ENCODE data around the gene ITFG2. TPM values are rescaled to one million over a fixed set of nuclear protein-coding genes. Genes with fewer than 3 reads are reported as not detected.

The ITFG2 gene
- total and polyA plus RNA-seq, 9 of the 15 experiments (the other 6 are each of a cell fraction or from before 2014, with no cell fraction given), result 15.0 to 22.8 (median 19.4) TPM

DNA sequence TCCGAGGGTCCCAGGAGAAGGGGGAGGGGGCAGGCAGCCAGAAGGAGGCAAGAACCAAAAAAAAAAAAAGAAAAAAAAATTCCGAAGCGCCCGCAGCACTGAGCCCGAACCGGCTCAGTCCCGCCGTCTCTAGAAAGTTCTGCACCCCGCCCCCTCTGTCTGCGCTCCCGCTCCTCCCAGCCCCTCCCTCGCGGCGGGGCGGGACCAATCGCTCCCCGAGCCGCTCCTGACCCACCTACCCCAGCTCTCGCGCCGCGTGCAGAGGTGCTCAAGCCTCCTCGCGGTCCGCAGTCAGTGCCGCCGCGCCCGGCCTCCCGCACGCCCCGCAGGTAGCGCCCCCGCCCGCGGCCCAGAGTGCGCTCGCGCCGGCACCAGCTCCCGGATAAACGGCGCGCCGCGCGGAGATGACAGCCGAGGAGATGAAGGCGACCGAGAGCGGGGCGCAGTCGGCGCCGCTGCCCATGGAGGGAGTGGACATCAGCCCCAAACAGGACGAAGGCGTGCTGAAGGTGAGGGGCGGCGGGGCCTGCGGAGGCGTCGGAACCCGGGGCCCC lies 17.7 kb upstream of the ITFG2 start, which contains the start of gene FKBP4 (continued):
- TF ChIP-seq CHD2 (IDR thresholded peaks at IDR 0.05; ENCODE audit: low read depth, low read length) (peak; percentile 32; the same call in 1 of the 2 replicates), PCBP2 (IDR thresholded peaks at IDR 0.05; ENCODE audit: low read depth, low read length, poor library complexity, severe bottlenecking) (no peak), DNMT1 (IDR thresholded peaks at IDR 0.05) (no peak), NR2C1 (IDR thresholded peaks at IDR 0.05) (no peak), NR2C1 (tag; IDR thresholded peaks at IDR 0.05) (no peak), ZBTB1 (CRISPR knock-in tag; IDR thresholded peaks at IDR 0.05; ENCODE audit: borderline replicate concordance, low read depth) (no peak), ZKSCAN3 (CRISPR knock-in tag; IDR thresholded peaks at IDR 0.05) (no peak), ZNF707 (CRISPR knock-in tag; conservative IDR thresholded peaks at IDR 0.05) (no peak), ZNF263 (CRISPR knock-in tag; IDR thresholded peaks at IDR 0.05; ENCODE audit: borderline replicate concordance) (peak; percentile 41; the same call in 1 of the 2 replicates), MAZ (CRISPR knock-in tag; conservative IDR thresholded peaks at IDR 0.05 in 1 of 2, IDR thresholded peaks at IDR 0.05 in 1 of 2) (peak; percentile 83 to 95), CREM (IDR thresholded peaks at IDR 0.05; ENCODE audit: low read depth) (0 out of 2 replicates have a peak, but pooled peaks have one; percentile 16), BHLHE40 (IDR thresholded peaks at IDR 0.05; ENCODE audit: low read length) (peak; percentile 53; the same call in 1 of the 2 replicates), GATAD2A (IDR thresholded peaks at IDR 0.05) (no peak), L3MBTL2 (IDR thresholded peaks at IDR 0.05) (peak; percentile 94), PTBP1 (IDR thresholded peaks at IDR 0.05; ENCODE audit: low read depth, low read length) (no peak)
- TF ChIP-seq, protein P1, sequence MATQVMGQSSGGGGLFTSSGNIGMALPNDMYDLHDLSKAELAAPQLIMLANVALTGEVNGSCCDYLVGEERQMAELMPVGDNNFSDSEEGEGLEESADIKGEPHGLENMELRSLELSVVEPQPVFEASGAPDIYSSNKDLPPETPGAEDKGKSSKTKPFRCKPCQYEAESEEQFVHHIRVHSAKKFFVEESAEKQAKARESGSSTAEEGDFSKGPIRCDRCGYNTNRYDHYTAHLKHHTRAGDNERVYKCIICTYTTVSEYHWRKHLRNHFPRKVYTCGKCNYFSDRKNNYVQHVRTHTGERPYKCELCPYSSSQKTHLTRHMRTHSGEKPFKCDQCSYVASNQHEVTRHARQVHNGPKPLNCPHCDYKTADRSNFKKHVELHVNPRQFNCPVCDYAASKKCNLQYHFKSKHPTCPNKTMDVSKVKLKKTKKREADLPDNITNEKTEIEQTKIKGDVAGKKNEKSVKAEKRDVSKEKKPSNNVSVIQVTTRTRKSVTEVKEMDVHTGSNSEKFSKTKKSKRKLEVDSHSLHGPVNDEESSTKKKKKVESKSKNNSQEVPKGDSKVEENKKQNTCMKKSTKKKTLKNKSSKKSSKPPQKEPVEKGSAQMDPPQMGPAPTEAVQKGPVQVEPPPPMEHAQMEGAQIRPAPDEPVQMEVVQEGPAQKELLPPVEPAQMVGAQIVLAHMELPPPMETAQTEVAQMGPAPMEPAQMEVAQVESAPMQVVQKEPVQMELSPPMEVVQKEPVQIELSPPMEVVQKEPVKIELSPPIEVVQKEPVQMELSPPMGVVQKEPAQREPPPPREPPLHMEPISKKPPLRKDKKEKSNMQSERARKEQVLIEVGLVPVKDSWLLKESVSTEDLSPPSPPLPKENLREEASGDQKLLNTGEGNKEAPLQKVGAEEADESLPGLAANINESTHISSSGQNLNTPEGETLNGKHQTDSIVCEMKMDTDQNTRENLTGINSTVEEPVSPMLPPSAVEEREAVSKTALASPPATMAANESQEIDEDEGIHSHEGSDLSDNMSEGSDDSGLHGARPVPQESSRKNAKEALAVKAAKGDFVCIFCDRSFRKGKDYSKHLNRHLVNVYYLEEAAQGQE (IDR thresholded peaks at IDR 0.05; ENCODE audit: borderline replicate concordance), result peak; percentile 89
- TF ChIP-seq, protein P1 (CRISPR knock-in tag; IDR thresholded peaks at IDR 0.05; ENCODE audit: low read depth), result no peak
- TF ChIP-seq, protein P2, sequence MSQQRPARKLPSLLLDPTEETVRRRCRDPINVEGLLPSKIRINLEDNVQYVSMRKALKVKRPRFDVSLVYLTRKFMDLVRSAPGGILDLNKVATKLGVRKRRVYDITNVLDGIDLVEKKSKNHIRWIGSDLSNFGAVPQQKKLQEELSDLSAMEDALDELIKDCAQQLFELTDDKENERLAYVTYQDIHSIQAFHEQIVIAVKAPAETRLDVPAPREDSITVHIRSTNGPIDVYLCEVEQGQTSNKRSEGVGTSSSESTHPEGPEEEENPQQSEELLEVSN (IDR thresholded peaks at IDR 0.05; ENCODE audit: borderline replicate concordance in 1 of 2, extremely low read depth in 1 of 2, insufficient read depth in 1 of 2, insufficient read length in 1 of 2, low read depth in 1 of 2, low read length in 1 of 2, poor library complexity in 1 of 2, severe bottlenecking in 1 of 2), result peak; percentile 43 to 85
- TF ChIP-seq, protein P3, sequence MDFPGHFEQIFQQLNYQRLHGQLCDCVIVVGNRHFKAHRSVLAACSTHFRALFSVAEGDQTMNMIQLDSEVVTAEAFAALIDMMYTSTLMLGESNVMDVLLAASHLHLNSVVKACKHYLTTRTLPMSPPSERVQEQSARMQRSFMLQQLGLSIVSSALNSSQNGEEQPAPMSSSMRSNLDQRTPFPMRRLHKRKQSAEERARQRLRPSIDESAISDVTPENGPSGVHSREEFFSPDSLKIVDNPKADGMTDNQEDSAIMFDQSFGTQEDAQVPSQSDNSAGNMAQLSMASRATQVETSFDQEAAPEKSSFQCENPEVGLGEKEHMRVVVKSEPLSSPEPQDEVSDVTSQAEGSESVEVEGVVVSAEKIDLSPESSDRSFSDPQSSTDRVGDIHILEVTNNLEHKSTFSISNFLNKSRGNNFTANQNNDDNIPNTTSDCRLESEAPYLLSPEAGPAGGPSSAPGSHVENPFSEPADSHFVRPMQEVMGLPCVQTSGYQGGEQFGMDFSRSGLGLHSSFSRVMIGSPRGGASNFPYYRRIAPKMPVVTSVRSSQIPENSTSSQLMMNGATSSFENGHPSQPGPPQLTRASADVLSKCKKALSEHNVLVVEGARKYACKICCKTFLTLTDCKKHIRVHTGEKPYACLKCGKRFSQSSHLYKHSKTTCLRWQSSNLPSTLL (IDR thresholded peaks at IDR 0.05), result peak; percentile 87

Measured in K562 (cell line).